Upper lobe of left lung (tissue), 6 donors: ENCODE measurements around the gene SLC38A5. TPM values are rescaled to one million over a fixed set of nuclear protein-coding genes. Genes with fewer than 3 reads are reported as not detected.

Experiments used
- ATAC-seq, 2 donors: fragments of 200-7000 bp; cut with Tn5 transposase; one replicate each; pipeline ENCODE4 v1.9.1; 2022; ENCODE audit warnings: mild to moderate bottlenecking in 2 of 2, moderate library complexity in 2 of 2; ENCODE audit not compliant: low FRiP score in 2 of 2
- DNase-seq, 2 donors: peaks; one replicate each; pipeline ENCODE4 v3.0.0-alpha.2; 2019 to 2020
- H3K27ac ChIP-seq, 4 donors: fragments of 200-600 bp; sonication (generic); one replicate each; pipeline ENCODE4 v1.5.1; 2016 to 2019
- H3K27me3 ChIP-seq, 4 donors: fragments of 200-600 bp; sonication (generic); one replicate each; pipeline ENCODE4 v1.5.1; 2017 to 2019
- H3K36me3 ChIP-seq, 4 donors: fragments of 200-600 bp; sonication (generic); one replicate each; pipeline ENCODE4 v1.5.1; 2016 to 2019
- H3K4me1 ChIP-seq, 4 donors: fragments of 200-600 bp; sonication (generic); one replicate each; pipeline ENCODE4 v1.5.1; 2018 to 2019
- H3K4me3 ChIP-seq, 4 donors: fragments of 200-600 bp; sonication (generic); one replicate each; pipeline ENCODE4 v1.5.1; 2017 to 2019; ENCODE audit warnings: mild to moderate bottlenecking in 2 of 4, moderate library complexity in 1 of 4
- H3K9me3 ChIP-seq, 4 donors: fragments of 200-600 bp; sonication (generic); one replicate each; pipeline ENCODE4 v1.5.1; 2018 to 2019
- CTCF ChIP-seq, 6 experiments: fragments of 450-650 bp in 4 of 6; fragments of 200-600 bp in 2 of 6; sonication (generic) in 2 of 6; IDR thresholded peaks; one replicate each; pipeline ENCODE4 v1.5.1; 2016 to 2019; ENCODE audit warnings: antibody characterized with exemption in 6 of 6
- EP300 ChIP-seq, 4 donors: sonication (generic); formaldehyde crosslinking; IDR thresholded peaks; one replicate each; pipeline ENCODE4 v1.5.1; 2017; ENCODE audit warnings: antibody characterized with exemption in 4 of 4, control low read depth in 2 of 4
- POLR2A ChIP-seq, 4 donors: fragments of 450-650 bp; IDR thresholded peaks; one replicate each; pipeline ENCODE4 v1.5.1; 2016 to 2017; ENCODE audit warnings: antibody characterized with exemption in 4 of 4, mild to moderate bottlenecking in 2 of 4
- POLR2AphosphoS5 ChIP-seq, 2 donors: sonication (generic); formaldehyde crosslinking; IDR thresholded peaks; one replicate each; pipeline ENCODE4 v1.5.1; 2017; ENCODE audit warnings: antibody characterized with exemption in 2 of 2
- WGBS, 2 donors: methylation state at CpG; one replicate each; pipeline ENCODE4 v1.1.5; 2017 to 2018; 5-methylcytosine and 5-hydroxymethylcytosine counted together
- total RNA-seq, 6 donors: library from RNA; depleted of rRNA in 4 of 6; stranded (reverse); fragments of >200 nt in 4 of 6; gene quantifications; one replicate each; pipeline versions ENCODE4 v1.1.0 to v1.2.1, GENCODE V29; 2016 to 2021
- donor health status: DM: no; HTN: no; CAD: no; lungs with moderate emphysema.
- donor health status: DM: no; HTN: yes; CAD: no; lungs with severe emphysema.

The SLC38A5 gene
- total RNA-seq, 6 donors from 2014 or later: 10.2 to 32.4 (median 17.9) TPM

- Histone ChIP-seq H3K27ac (no peak overlapping the region), H3K27me3 (peaks cover 0 to 3% (median 0%) of the 10 kb centered on the region in 4 donors), H3K4me1 (peaks cover 0 to 15% (median 2%) of the 10 kb centered on the region in 4 donors), H3K9me3 (no peaks in the 10 kb centered on the region), H3K36me3 (no peaks in the 10 kb centered on the region), H3K4me3 (no peak overlapping the region)
- DNase-seq (no peak), ATAC-seq (no peak)
- TF ChIP-seq POLR2AphosphoS5 (IDR thresholded peaks at IDR 0.05): no peak
- no peak for TF ChIP-seq POLR2A (IDR thresholded peaks at IDR 0.05)
- no peak for TF ChIP-seq CTCF (IDR thresholded peaks at IDR 0.05)
- 63 to 66% methylated on average over 9 of the region's 9 CpGs for WGBS, 2 donors
Observed at GRCh38 chrX:48473704-48473990, 3.6 kb upstream of the SLC38A5 start.

- WGBS, 2 donors: 66 to 68% methylated on average over 8 to 12 of the region's 12 CpGs
- ATAC-seq (no peak), DNase-seq (no peak)
- no peak overlapping the region for H3K27ac ChIP-seq
- H3K4me3 ChIP-seq: no peak overlapping the region
- TF ChIP-seq POLR2AphosphoS5 (IDR thresholded peaks at IDR 0.05) (no peak), EP300 (IDR thresholded peaks at IDR 0.05) (no peak), CTCF (IDR thresholded peaks at IDR 0.05) (no peak), POLR2A (IDR thresholded peaks at IDR 0.05) (no peak)
- no peaks in the 10 kb centered on the region for H3K9me3 ChIP-seq
- peaks cover 0 to 7% (median 0%) of the 10 kb centered on the region in 4 donors for H3K27me3 ChIP-seq
- H3K36me3 ChIP-seq: no peaks in the 10 kb centered on the region
- H3K4me1 ChIP-seq: peaks cover 0 to 15% (median 2%) of the 10 kb centered on the region in 4 donors
Observed at GRCh38 chrX:48472851-48473703, 3.0 kb upstream of the SLC38A5 start.

- no peaks in the 10 kb centered on the region for H3K9me3 ChIP-seq
- peaks cover 0 to 20% (median 2%) of the 10 kb centered on the region in 4 donors for H3K4me1 ChIP-seq
- 72 to 78% methylated on average over 9 of the region's 9 CpGs for WGBS, 2 donors
- no peak overlapping the region for H3K27ac ChIP-seq
- TF ChIP-seq POLR2AphosphoS5 (IDR thresholded peaks at IDR 0.05) (no peak), EP300 (IDR thresholded peaks at IDR 0.05) (no peak), POLR2A (IDR thresholded peaks at IDR 0.05) (no peak), CTCF (IDR thresholded peaks at IDR 0.05) (no peak)
- peaks cover 0 to 11% (median 0%) of the 10 kb centered on the region in 4 donors for H3K27me3 ChIP-seq
- no peak for DNase-seq
- H3K4me3 ChIP-seq: no peak overlapping the region
- no peak for ATAC-seq
- H3K36me3 ChIP-seq: no peaks in the 10 kb centered on the region
Observed at GRCh38 chrX:48472225-48472624, 2.2 kb upstream of the SLC38A5 start.

- Histone ChIP-seq H3K4me3 (no peak overlapping the region), H3K9me3 (no peaks in the 10 kb centered on the region), H3K27me3 (peaks cover 0 to 13% (median 0%) of the 10 kb centered on the region in 4 donors), H3K27ac (no peak overlapping the region), H3K4me1 (peaks cover 0 to 15% (median 2%) of the 10 kb centered on the region in 4 donors), H3K36me3 (no peaks in the 10 kb centered on the region)
- no peak for DNase-seq
- TF ChIP-seq CTCF (IDR thresholded peaks at IDR 0.05): no peak
- TF ChIP-seq POLR2A (IDR thresholded peaks at IDR 0.05): no peak
- TF ChIP-seq POLR2AphosphoS5 (IDR thresholded peaks at IDR 0.05): no peak
- TF ChIP-seq EP300 (IDR thresholded peaks at IDR 0.05): no peak
- no peak for ATAC-seq
- 84 to 91% methylated on average over 6 to 8 of the region's 8 CpGs for WGBS, 2 donors
Observed at GRCh38 chrX:48471504-48471903, 1.4 kb upstream of the SLC38A5 start.

- ATAC-seq: no peak
- WGBS, 2 donors: 50 to 88% methylated on average over 2 to 9 of the region's 9 CpGs
- no peak for DNase-seq
Observed at GRCh38 chrX:48470833-48471118, 716 bp upstream of the SLC38A5 start.

More at GRCh38 chrX:48470833-48471118, 716 bp upstream of the SLC38A5 start:
- Histone ChIP-seq H3K36me3 (no peaks in the 10 kb centered on the region), H3K27ac (no peak overlapping the region), H3K9me3 (no peaks in the 10 kb centered on the region), H3K27me3 (peaks cover 0 to 13% (median 0%) of the 10 kb centered on the region in 4 donors), H3K4me3 (no peak overlapping the region), H3K4me1 (peaks cover 0 to 15% (median 2%) of the 10 kb centered on the region in 4 donors)
- TF ChIP-seq POLR2A (IDR thresholded peaks at IDR 0.05) (no peak), EP300 (IDR thresholded peaks at IDR 0.05) (no peak), POLR2AphosphoS5 (IDR thresholded peaks at IDR 0.05) (no peak), CTCF (IDR thresholded peaks at IDR 0.05) (no peak)
